K562 (cell line): Measurements from ENCODE around the gene UNKL. TPM values are rescaled to one million over a fixed set of nuclear protein-coding genes. Genes with fewer than 3 reads are reported as not detected.

Experiments
- BACH1 ChIP-seq: fragments of 200-800 bp; sonication (Bioruptor generic); IDR thresholded peaks from 2 replicates; pipeline ENCODE4 v1.6.1; 2016; ENCODE audit warnings: missing genetic modification characterization, missing compliant biosample characterization
- CBX1 ChIP-seq: sonication (generic); IDR thresholded peaks from 2 replicates; pipeline ENCODE4 v1.6.1; 2016; ENCODE audit warnings: antibody characterized with exemption, low read depth, mild to moderate bottlenecking
- CC2D1A ChIP-seq: fragments of 450-650 bp; IDR thresholded peaks from 2 replicates; pipeline ENCODE4 v1.6.1; 2017; ENCODE audit warnings: mild to moderate bottlenecking
- ELF4 ChIP-seq: fragments of 450-650 bp; formaldehyde crosslinking; IDR thresholded peaks from 2 replicates; pipeline ENCODE4 v1.4.0; 2022; ENCODE audit warnings: missing genetic modification characterization
- FOXP4 ChIP-seq: sonication (generic); formaldehyde crosslinking; IDR thresholded peaks from 2 replicates; pipeline ENCODE4 v1.8.0; 2022; ENCODE audit warnings: mild to moderate bottlenecking, missing genetic modification reagents, borderline replicate concordance
- MTF1 ChIP-seq: fragments of 250-450 bp; sonication (Bioruptor Pico); IDR thresholded peaks from 2 replicates; pipeline ENCODE4 v1.9.0; 2021; ENCODE audit warnings: moderate library complexity, mild to moderate bottlenecking, inconsistent platforms, borderline replicate concordance
- MXI1 ChIP-seq: IDR thresholded peaks from 2 replicates; pipeline ENCODE4 v1.6.1; 2011; ENCODE audit warnings: low read depth, mild to moderate bottlenecking, improper control_type of control experiment, low read length
- NCOA4 ChIP-seq: fragments of 450-650 bp; IDR thresholded peaks from 2 replicates; pipeline ENCODE4 v1.6.1; 2018; ENCODE audit warnings: mild to moderate bottlenecking; ENCODE audit not compliant: partially characterized antibody
- NCOA6 ChIP-seq: fragments of 450-650 bp; IDR thresholded peaks from 2 replicates; pipeline ENCODE4 v1.6.1; 2017; ENCODE audit warnings: mild to moderate bottlenecking
- NUFIP1 ChIP-seq: fragments of 450-650 bp; IDR thresholded peaks from 2 replicates; pipeline ENCODE4 v1.6.1; 2018; ENCODE audit not compliant: partially characterized antibody
- POLR2G ChIP-seq: fragments of 200-400 bp; formaldehyde crosslinking; IDR thresholded peaks from 2 replicates; pipeline ENCODE4 v1.6.1; 2017; ENCODE audit warnings: low read depth, mild to moderate bottlenecking, antibody characterized with exemption, low read length, moderate library complexity
- PRDM10 ChIP-seq: fragments of 450-650 bp; IDR thresholded peaks from 2 replicates; pipeline ENCODE4 v1.6.1; 2018; ENCODE audit not compliant: partially characterized antibody
- SRSF7 ChIP-seq: fragments of 200-400 bp; formaldehyde crosslinking; optimal IDR thresholded peaks from 2 replicates; pipeline ENCODE3; 2017; ENCODE audit warnings: mild to moderate bottlenecking, low read depth, low read length
- THRB ChIP-seq: fragments of 450-650 bp; formaldehyde crosslinking; conservative IDR thresholded peaks from 2 replicates; pipeline ENCODE4 v1.4.0; 2022; ENCODE audit warnings: mild to moderate bottlenecking, missing genetic modification characterization
- ZBED1 ChIP-seq: IDR thresholded peaks from 2 replicates; pipeline ENCODE4 v1.6.1; 2014
- ZNF174 ChIP-seq: fragments of 250-450 bp; sonication (Bioruptor Pico); IDR thresholded peaks from 2 replicates; pipeline ENCODE4 v1.4.0; 2020; ENCODE audit warnings: mild to moderate bottlenecking
- ZNF395 ChIP-seq: fragments of 200-800 bp; sonication (Bioruptor generic); IDR thresholded peaks from 2 replicates; pipeline ENCODE4 v1.6.1; 2017; ENCODE audit warnings: missing genetic modification characterization, missing compliant biosample characterization
- ZNF444 ChIP-seq: fragments of 250-450 bp; sonication (Bioruptor Pico); IDR thresholded peaks from 2 replicates; pipeline ENCODE4 v1.4.0; 2020; ENCODE audit warnings: mild to moderate bottlenecking, moderate library complexity
- ZNF511 ChIP-seq: sonication (generic); formaldehyde crosslinking; IDR thresholded peaks from 2 replicates; pipeline ENCODE4 v1.8.0; 2022; ENCODE audit warnings: mild to moderate bottlenecking, missing genetic modification reagents
- polyA plus RNA-seq, 8 experiments: library from polyadenylated mRNA; depleted of rRNA in 4 of 8; stranded (reverse) in 5 of 8; unstranded in 3 of 8; fragments of >200 nt; fragmentation: Nextera tagmentation in 2 of 8; fragmentation: Illumina TruSeq in 1 of 8; extraction: Ambion mirVana in 2 of 8; extraction: Trizol in 1 of 8; gene quantifications; 2 replicates each; pipeline versions ENCODE4 v1.2.1 to v1.2.3, GENCODE V29; 2011 to 2014; ENCODE audit warnings: inconsistent platforms in 1 of 8, missing spikeins in 1 of 8
- total RNA-seq, 7 experiments: library from RNA; depleted of rRNA in 6 of 7; stranded (reverse); fragments of >200 nt in 6 of 7; fragmentation: Illumina TruSeq in 2 of 7; extraction: Trizol in 2 of 7; gene quantifications; 2 replicates each; pipeline versions ENCODE4 v1.2.1 to v1.2.3, GENCODE V29; 2011 to 2021; ENCODE audit warnings: low replicate concordance in 1 of 7

The UNKL gene
- total and polyA plus RNA-seq, 9 of the 15 experiments (the other 6 are each of a cell fraction or from before 2014, with no cell fraction given), result 0.37 to 30.2 (median 5.1) TPM

- peak; percentile 85; the same call in 1 of the 2 replicates for TF ChIP-seq FOXP4 (CRISPR knock-in tag)
- TF ChIP-seq PRDM10, result no peak
- no peak for TF ChIP-seq NCOA6
- no peak for TF ChIP-seq ZNF511
- peak; percentile 41 for TF ChIP-seq POLR2G
- TF ChIP-seq ZNF444 (CRISPR knock-in tag), result no peak
- no peak for TF ChIP-seq ZNF395
- TF ChIP-seq NUFIP1, result no peak
- TF ChIP-seq BACH1 (tag), result no peak
- no peak for TF ChIP-seq MTF1
- no peak for TF ChIP-seq ZNF174
- TF ChIP-seq ELF4 (CRISPR knock-in tag), result no peak
- TF ChIP-seq MXI1, result peak; percentile 69; the same call in 1 of the 2 replicates
- no peak for TF ChIP-seq NCOA4
- no peak for TF ChIP-seq SRSF7
- no peak for TF ChIP-seq CBX1
- no peak for TF ChIP-seq CC2D1A
- TF ChIP-seq THRB (CRISPR knock-in tag), result no peak
- no peak for TF ChIP-seq ZBED1
Measured at GRCh38 chr16:1331712-1332617, 82.5 kb downstream of the UNKL start (continued).
